ENCODE results near the gene SKI.

SKI gene

DNA sequence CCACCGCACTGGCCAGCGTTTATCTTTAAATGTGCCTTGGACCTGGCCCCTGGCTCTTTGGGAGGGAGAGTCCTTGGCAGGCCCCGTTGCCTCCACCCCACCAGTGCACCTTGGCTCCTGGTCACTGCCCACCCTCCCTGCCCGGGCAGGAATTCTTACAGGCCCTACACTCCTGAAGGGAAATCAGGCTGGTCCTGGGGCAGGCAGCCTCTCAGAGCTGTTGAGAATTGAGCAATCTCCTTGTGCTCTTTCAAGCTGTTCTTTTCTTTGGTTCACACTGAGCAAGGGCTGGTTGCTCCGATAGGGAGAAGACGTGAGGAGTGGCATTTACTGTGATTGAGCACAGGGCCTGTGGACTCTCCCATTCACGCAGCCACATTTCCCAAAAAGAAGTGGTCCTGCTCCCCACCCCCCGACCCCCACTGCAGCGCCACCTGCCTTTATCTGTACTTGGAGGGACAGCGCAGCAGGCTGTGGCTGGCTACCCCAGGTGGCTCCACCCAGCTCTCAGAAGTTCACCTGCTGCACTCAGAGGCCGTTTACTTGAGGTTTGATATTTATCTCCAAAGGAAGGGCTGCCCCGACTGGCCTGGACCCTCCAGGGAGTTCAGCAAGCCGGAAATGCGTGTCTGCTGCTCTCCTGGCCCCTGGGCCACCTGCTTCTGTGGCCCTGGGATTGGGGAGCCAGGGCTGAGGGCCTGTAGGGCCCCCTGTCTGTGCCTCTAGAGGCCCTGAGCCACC is 47.8 kb downstream of the SKI start:
- no peak for TF ChIP-seq EZH2 (optimal IDR thresholded peaks at IDR 0.05; ENCODE audit: low read depth, low read length)
- TF ChIP-seq, protein P1, sequence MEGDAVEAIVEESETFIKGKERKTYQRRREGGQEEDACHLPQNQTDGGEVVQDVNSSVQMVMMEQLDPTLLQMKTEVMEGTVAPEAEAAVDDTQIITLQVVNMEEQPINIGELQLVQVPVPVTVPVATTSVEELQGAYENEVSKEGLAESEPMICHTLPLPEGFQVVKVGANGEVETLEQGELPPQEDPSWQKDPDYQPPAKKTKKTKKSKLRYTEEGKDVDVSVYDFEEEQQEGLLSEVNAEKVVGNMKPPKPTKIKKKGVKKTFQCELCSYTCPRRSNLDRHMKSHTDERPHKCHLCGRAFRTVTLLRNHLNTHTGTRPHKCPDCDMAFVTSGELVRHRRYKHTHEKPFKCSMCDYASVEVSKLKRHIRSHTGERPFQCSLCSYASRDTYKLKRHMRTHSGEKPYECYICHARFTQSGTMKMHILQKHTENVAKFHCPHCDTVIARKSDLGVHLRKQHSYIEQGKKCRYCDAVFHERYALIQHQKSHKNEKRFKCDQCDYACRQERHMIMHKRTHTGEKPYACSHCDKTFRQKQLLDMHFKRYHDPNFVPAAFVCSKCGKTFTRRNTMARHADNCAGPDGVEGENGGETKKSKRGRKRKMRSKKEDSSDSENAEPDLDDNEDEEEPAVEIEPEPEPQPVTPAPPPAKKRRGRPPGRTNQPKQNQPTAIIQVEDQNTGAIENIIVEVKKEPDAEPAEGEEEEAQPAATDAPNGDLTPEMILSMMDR (IDR thresholded peaks at IDR 0.05; ENCODE audit: low read length) = no peak
- no peak for TF ChIP-seq EZH2phosphoT487 (IDR thresholded peaks at IDR 0.05; ENCODE audit: low read length)
- H3K27me3 ChIP-seq (replicated peaks; ENCODE audit: insufficient read depth, low read length) = no peaks in the 10 kb centered on the region
- DNase-seq = no peak
- H3K4me3 ChIP-seq (ENCODE audit: low read length) = no peak overlapping the region
- H3K36me3 ChIP-seq (replicated peaks; ENCODE audit: insufficient read depth, low read length) = no peaks in the 10 kb centered on the region
- H3K9me2 ChIP-seq (replicated peaks; ENCODE audit: insufficient read depth, low read length) = no peaks in the 10 kb centered on the region
- no peak overlapping the region for H2AFZ ChIP-seq (ENCODE audit: low read length)
- H3F3A ChIP-seq (ENCODE audit: insufficient read depth, low read length) = no peaks in the 10 kb centered on the region
- H3K4me2 ChIP-seq (ENCODE audit: low read depth, low read length) = no peak overlapping the region
- H3K9me3 ChIP-seq (replicated peaks; ENCODE audit: insufficient read depth, low read length) = no peaks in the 10 kb centered on the region
- H4K20me1 ChIP-seq (ENCODE audit: insufficient read depth, low read length) = no peaks in the 10 kb centered on the region
- no peak overlapping the region for H3K27ac ChIP-seq (ENCODE audit: low read length)
- H3K79me2 ChIP-seq (ENCODE audit: low read length) = no peaks in the 10 kb centered on the region; the same call in 1 of the 2 replicates
- no peaks in the 10 kb centered on the region for H3K4me1 ChIP-seq (ENCODE audit: low read length)
- no peak overlapping the region for H3K9ac ChIP-seq (ENCODE audit: low read length)

DNA sequence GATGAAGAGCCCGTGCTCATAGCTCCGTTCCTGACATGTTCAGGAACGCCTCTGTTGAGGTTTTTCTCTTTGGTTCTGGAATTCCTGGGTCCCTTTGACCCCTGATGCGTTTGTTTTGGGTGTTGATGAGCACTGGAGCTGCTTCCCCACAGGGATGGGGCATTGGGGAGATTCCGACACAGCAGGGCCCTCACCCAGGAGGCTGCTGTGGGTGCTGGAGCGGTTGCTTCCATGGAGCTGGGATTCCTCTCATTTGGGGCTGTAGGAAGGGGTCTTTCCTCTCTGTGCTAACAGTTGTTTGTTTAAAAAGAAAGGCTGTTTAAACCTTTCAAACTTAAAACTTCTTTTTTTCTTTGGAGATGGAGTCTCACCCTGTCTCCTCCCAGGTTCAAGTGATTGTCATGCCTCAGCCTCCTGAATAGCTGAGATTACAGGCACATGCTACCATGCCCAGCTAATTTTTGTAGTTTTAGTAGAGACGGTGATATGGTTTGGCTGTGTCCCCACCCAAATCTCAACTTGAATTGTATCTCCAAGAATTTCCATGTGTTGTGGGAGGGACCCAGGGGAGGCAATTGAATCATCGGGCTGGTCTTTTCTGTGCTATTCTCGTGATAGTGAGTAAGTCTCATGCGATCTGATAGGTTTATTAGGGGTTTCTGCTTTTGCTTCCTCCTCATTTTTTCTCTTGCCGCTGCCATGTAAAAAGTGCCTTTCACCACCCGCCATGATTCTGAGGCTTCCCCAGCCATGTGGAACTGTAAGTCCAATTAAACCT is 48.9 kb downstream of the SKI start:
- Histone ChIP-seq H3K9me3 (replicated peaks; ENCODE audit: insufficient read depth, low read length) (no peaks in the 10 kb centered on the region), H3K4me3 (ENCODE audit: low read length) (no peak overlapping the region), H3K4me1 (ENCODE audit: low read length) (no peaks in the 10 kb centered on the region), H3K9ac (ENCODE audit: low read length) (no peak overlapping the region), H3F3A (ENCODE audit: insufficient read depth, low read length) (no peaks in the 10 kb centered on the region), H3K27ac (ENCODE audit: low read length) (no peak overlapping the region), H4K20me1 (ENCODE audit: insufficient read depth, low read length) (no peaks in the 10 kb centered on the region), H3K36me3 (replicated peaks; ENCODE audit: insufficient read depth, low read length) (no peaks in the 10 kb centered on the region), H3K4me2 (ENCODE audit: low read depth, low read length) (no peak overlapping the region), H3K79me2 (ENCODE audit: low read length) (no peaks in the 10 kb centered on the region; the same call in 1 of the 2 replicates), H2AFZ (ENCODE audit: low read length) (no peak overlapping the region), H3K27me3 (replicated peaks; ENCODE audit: insufficient read depth, low read length) (no peaks in the 10 kb centered on the region), H3K9me2 (replicated peaks; ENCODE audit: insufficient read depth, low read length) (no peaks in the 10 kb centered on the region)
- no peak for DNase-seq
- TF ChIP-seq, protein P1 (IDR thresholded peaks at IDR 0.05; ENCODE audit: low read length) = no peak
- TF ChIP-seq EZH2phosphoT487 (IDR thresholded peaks at IDR 0.05; ENCODE audit: low read length) (no peak), EZH2 (optimal IDR thresholded peaks at IDR 0.05; ENCODE audit: low read depth, low read length) (no peak)

DNA sequence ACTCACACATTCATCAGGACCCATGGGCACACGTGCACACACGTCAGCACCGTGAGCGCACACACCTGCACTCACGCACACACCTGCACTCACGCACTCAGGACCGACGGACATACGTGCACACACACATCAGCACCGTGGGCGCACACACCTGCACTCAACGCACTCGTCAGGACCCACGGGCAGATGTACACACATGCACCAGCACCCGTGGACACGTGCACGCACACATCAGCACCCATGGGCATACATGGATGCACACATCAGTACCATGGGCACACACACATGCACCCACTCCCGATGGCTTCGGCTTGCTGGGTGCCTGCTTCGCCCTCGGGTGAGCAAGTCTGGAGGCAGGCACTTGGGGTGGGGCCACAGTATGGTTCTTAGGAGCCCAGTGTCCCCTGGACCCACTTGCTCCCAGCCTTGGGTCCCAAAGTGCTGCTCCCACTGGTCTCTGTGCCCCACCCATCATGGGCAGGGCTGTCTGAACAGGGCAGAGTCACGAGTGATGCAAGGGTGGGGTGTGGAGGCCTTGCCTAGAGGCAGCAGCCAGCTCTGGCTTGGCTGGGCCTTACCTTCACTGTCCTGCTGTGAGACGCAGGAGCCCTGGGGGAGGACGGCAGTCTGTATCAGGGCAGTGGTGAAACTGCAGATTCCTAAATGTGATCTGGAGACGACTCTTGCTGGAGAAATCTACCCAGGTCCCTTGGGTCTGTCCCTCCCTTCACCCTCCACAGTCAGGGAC is 49.8 kb downstream of the SKI start:
- H3K36me3 ChIP-seq (replicated peaks; ENCODE audit: insufficient read depth, low read length) = no peaks in the 10 kb centered on the region
- H3K4me2 ChIP-seq (ENCODE audit: low read depth, low read length) = no peak overlapping the region
- H3F3A ChIP-seq (ENCODE audit: insufficient read depth, low read length) = no peaks in the 10 kb centered on the region
- no peaks in the 10 kb centered on the region; the same call in 1 of the 2 replicates for H3K79me2 ChIP-seq (ENCODE audit: low read length)
- no peaks in the 10 kb centered on the region for H3K9me2 ChIP-seq (replicated peaks; ENCODE audit: insufficient read depth, low read length)
- H4K20me1 ChIP-seq (ENCODE audit: insufficient read depth, low read length) = no peaks in the 10 kb centered on the region
- DNase-seq = no peak
- no peaks in the 10 kb centered on the region for H3K27me3 ChIP-seq (replicated peaks; ENCODE audit: insufficient read depth, low read length)
- H3K4me3 ChIP-seq (ENCODE audit: low read length) = no peak overlapping the region
- no peak overlapping the region for H3K27ac ChIP-seq (ENCODE audit: low read length)
- no peak overlapping the region for H3K9ac ChIP-seq (ENCODE audit: low read length)
- TF ChIP-seq EZH2phosphoT487 (IDR thresholded peaks at IDR 0.05; ENCODE audit: low read length) = no peak
- TF ChIP-seq EZH2 (optimal IDR thresholded peaks at IDR 0.05; ENCODE audit: low read depth, low read length) = no peak
- TF ChIP-seq, protein P1 (IDR thresholded peaks at IDR 0.05; ENCODE audit: low read length) = no peak
- H3K9me3 ChIP-seq (replicated peaks; ENCODE audit: insufficient read depth, low read length) = no peaks in the 10 kb centered on the region
- H3K4me1 ChIP-seq (ENCODE audit: low read length) = no peaks in the 10 kb centered on the region
- H2AFZ ChIP-seq (ENCODE audit: low read length) = no peak overlapping the region

Measured in MM.1S (cell line).